VCaP (cell line): ENCODE data around the gene ADARB2.

Experiments
- H3K27ac ChIP-seq: fragments of 450-650 bp; 2 replicates; pipeline ENCODE4 v1.5.1; 2017
- TF ChIP-seq, protein P1 (sequence below): fragments of 450-650 bp; conservative IDR thresholded peaks from 2 replicates; pipeline ENCODE4 v1.5.1; 2017; ENCODE audit warnings: mild to moderate bottlenecking, moderate library complexity

Gene ADARB2

DNA sequence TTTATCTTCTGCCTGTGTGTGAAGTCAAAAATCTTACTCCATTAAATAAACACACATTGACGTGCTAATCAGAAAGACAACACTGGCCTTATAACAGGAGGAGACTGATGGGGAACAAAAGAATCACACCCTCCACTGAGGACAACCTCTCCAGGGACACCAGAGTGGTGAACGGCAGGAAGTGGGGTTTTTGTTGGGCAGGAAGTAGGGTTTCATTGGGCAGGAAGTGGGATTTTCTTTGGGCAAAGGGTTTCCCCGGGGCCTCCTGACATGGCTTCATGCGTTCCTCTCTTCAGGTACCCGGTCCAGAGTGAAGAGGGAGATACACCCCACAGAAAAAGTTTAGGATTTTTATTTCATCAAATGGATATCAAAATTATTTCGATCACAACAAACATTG is 30.6 kb downstream of the ADARB2 start:
- H3K27ac ChIP-seq = no peak overlapping the region
- TF ChIP-seq, protein P1, sequence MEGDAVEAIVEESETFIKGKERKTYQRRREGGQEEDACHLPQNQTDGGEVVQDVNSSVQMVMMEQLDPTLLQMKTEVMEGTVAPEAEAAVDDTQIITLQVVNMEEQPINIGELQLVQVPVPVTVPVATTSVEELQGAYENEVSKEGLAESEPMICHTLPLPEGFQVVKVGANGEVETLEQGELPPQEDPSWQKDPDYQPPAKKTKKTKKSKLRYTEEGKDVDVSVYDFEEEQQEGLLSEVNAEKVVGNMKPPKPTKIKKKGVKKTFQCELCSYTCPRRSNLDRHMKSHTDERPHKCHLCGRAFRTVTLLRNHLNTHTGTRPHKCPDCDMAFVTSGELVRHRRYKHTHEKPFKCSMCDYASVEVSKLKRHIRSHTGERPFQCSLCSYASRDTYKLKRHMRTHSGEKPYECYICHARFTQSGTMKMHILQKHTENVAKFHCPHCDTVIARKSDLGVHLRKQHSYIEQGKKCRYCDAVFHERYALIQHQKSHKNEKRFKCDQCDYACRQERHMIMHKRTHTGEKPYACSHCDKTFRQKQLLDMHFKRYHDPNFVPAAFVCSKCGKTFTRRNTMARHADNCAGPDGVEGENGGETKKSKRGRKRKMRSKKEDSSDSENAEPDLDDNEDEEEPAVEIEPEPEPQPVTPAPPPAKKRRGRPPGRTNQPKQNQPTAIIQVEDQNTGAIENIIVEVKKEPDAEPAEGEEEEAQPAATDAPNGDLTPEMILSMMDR = no peak

DNA sequence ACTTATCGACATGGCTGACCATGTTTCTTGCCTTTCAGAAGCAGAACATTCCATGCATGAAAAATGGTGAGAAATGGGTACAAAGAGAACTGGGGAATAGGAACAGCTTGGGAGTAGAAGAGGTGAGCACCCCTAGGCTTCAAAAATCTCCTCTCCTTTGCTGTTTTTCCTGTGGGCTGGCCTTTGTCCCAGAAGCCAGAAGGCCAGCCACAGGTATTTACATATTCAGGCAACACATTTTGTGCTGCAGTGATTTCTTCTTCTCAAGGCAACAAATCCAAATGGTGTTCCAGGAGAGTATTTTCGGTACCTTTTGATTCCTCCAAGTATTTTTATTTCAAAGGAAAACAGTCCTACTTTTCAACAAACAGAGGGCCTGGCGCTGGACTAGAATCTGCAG is 31.1 kb downstream of the ADARB2 start:
- TF ChIP-seq, protein P1 = no peak
- H3K27ac ChIP-seq = no peak overlapping the region

DNA sequence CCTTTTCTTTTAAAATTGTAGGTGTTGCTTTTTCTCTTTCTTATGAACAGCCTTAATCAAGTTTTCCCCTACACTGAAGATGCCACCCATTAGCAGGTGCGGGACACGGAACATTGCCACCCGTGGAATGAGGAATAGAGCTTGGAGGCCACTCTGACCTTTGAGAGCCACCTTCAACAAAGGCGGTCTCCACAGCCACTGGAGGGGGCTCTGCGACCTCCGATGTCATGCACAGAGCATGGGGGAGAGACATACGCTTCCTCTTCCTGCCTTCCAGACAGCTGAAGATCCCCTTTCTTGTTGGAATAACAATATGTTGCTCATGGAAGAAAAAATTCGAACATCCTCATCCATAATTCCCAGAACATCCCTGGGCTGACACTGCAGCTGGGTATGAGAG is 39.1 kb downstream of the ADARB2 start:
- TF ChIP-seq, protein P1 = no peak
- H3K27ac ChIP-seq = no peak overlapping the region

DNA sequence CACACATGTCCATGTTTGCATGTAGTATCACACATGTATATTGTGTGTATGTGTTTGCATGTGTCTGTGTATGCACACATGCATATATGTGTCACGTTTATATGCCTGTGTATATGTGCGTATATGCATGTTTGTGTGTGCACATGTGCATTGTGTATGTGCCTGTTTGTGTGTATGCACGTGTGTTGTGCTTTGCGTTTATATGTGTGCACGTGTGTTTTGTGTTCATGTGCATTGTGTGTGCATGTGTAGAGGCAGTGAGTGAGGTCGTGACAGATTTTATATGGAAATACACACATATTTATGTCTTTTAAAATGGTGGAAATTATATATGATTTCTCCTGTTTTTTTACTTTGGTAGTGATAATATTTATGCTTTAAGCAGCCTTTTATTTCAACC is 41.2 kb downstream of the ADARB2 start:
- H3K27ac ChIP-seq = no peak overlapping the region
- TF ChIP-seq, protein P1 = no peak

DNA sequence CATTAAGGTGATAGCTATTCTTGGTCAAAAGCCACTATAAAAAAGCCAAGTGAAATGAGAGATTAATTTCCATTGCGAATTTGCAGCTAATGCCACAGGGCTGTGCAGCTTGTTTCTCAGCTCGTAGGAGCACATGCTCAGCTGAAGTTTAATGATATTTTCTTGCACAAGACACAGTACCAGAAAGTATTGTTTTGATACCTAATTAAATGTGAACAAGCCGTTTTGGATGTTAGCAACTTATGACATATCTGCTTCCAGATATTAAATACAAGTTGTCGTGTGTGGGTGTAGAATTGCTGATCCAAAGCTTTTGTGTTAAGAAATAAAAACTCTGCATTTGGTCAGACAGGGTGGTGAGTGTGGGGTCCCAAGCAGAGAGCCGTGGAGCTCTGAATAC is 47.2 kb downstream of the ADARB2 start:
- TF ChIP-seq, protein P1 = no peak
- no peak overlapping the region for H3K27ac ChIP-seq

DNA sequence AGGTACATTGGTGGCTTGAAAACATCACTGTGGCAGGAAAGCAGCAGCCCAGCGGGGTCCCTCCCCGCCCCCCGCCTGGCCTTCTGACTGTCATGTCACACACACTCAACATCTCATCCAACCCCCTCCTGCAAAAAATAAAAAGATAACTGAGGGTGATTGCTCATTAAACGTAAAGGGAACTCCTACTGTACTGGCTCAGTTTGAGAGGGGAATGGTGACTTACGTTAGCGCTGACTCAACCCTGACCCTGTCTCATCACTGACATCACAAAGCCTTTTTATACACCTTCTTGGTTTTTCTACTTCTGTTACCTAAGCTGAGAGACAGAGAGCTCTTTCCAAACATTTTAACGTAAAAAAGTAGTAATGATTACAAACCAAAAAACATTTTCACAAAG is 48.8 kb downstream of the ADARB2 start:
- TF ChIP-seq, protein P1 = no peak
- H3K27ac ChIP-seq = peak overlapping the region; percentile 38

DNA sequence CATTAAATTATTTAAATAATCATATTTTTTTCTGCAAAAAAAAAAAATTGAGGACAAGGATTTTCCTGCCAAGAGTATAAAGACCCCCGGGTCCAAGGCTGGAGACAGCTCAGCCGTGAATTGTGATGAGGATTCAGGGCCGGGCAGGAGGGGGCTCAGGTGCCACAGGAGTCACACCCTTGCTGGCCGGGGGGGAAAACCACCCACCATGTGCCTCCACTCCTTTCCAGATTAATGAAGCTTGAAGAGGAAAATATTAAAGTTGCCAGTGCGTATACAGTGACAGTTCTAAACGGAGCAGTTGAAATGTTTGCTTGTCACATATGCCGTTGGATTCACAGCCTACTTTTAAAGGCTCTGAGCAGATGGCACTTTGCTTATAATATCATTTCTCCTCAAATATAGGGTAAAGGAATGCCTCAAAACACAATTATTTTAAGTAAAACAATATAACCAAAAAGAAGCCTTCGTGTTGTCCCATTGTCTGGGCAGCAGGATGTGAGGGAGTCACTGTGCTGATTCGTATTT is 49.6 kb downstream of the ADARB2 start:
- peak overlapping the region; percentile 38 for H3K27ac ChIP-seq
- TF ChIP-seq, protein P1 = no peak

DNA sequence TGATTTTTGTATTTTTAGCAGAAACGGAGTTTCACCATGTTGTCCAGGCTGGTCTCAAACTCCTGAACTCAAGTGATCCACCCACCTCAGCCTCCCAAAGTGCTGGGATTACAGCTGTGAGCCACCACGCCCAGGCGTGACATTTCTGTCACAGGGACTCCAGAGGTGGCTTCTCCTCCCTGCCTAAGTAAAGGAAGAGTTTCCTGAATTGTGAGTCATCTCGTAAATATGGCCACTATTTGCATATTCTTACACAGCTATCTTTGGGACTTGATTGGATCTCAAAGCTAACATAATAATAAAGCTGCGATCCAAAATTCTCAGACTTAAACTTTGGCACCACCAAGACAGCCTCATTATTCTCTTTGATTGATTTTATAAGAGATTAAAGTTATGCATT is 50.1 kb downstream of the ADARB2 start:
- peak overlapping the region; percentile 38; the same call in 1 of the 2 replicates for H3K27ac ChIP-seq
- TF ChIP-seq, protein P1 = no peak
